Tibial artery (tissue), 4 donors: ENCODE measurements around the gene A4GNT.

ENCODE experiments used
- DNase-seq, 2 donors: peaks; one replicate each; pipeline ENCODE4 v3.0.0-alpha.2; 2019
- H3K27ac ChIP-seq, 2 donors: fragments of 200-600 bp; sonication (generic) in 1 of 2; 1 replicate in 1 of 2; 2 replicates in 1 of 2; pipeline ENCODE4 v1.5.1; 2018 to 2019; ENCODE audit warnings: mild to moderate bottlenecking in 1 of 2
- H3K27me3 ChIP-seq, 2 donors: fragments of 200-600 bp; sonication (generic) in 1 of 2; one replicate each; pipeline versions ENCODE4 v1.5.1 to v1.6.0; 2016 to 2019
- H3K36me3 ChIP-seq, 3 donors: fragments of 200-600 bp; sonication (generic) in 2 of 3; one replicate each; pipeline ENCODE4 v1.5.1; 2016 to 2019; ENCODE audit warnings: mild to moderate bottlenecking in 2 of 3
- H3K4me1 ChIP-seq, 4 donors: fragments of 200-600 bp; sonication (generic) in 2 of 4; 1 replicate in 3 of 4; 2 replicates in 1 of 4; pipeline ENCODE4 v1.5.1; 2016 to 2019
- H3K4me3 ChIP-seq, 2 donors: fragments of 200-600 bp; sonication (generic) in 1 of 2; 1 replicate in 1 of 2; 2 replicates in 1 of 2; pipeline ENCODE4 v1.5.1; 2018 to 2019; ENCODE audit warnings: mild to moderate bottlenecking in 2 of 2
- H3K9me3 ChIP-seq, 3 donors: fragments of 200-600 bp; sonication (generic) in 1 of 3; one replicate each; pipeline ENCODE4 v1.5.1; 2016 to 2019
- intact Hi-C: fragments of 100-400 bp; cut with DNase I; formaldehyde crosslinking; loops from one replicate; pipeline ENCODE4 v1.15.0; 2023; ENCODE audit warnings: low total_unique reads
- TF ChIP-seq, protein P1 (sequence below), 2 experiments: fragments of 200-600 bp in 1 of 2; fragments of 450-650 bp in 1 of 2; IDR thresholded peaks; one replicate each; pipeline ENCODE4 v1.5.1; 2017 to 2019; ENCODE audit warnings: antibody characterized with exemption in 2 of 2, mild to moderate bottlenecking in 1 of 2, moderate library complexity in 1 of 2

The A4GNT gene

DNA sequence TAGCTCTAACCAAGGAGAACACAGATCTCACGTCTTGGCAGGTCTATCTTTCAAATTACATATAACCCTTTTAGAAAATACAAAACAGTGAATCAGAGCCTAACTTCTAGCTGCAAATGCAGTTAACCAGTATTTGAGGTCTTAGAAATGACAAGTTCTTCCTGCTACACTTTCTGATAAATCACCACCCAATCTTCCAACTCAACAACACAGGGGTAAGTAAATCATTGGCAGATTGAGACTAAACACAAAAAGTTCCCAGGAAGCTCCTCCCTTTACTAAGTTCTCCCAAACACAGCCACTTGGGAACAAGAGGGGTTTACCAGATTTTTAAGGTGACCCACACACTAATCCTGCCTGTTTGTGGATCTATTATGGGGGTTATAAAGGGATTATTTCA, at the start of gene A4GNT:
Gene A4GNT, minus strand, starts transcription at position 152 of the 400 bp plus-strand sequence. CDS start 1,134 bp downstream, outside the sequence.
- H3K36me3 ChIP-seq, result no peaks in the 10 kb centered on the region
- H3K4me3 ChIP-seq, result no peak within 1 kb of the TSS
- intact Hi-C loops, result no loop called here
- H3K27ac ChIP-seq, result no peak within 1 kb of the TSS
- TF ChIP-seq, protein P1, sequence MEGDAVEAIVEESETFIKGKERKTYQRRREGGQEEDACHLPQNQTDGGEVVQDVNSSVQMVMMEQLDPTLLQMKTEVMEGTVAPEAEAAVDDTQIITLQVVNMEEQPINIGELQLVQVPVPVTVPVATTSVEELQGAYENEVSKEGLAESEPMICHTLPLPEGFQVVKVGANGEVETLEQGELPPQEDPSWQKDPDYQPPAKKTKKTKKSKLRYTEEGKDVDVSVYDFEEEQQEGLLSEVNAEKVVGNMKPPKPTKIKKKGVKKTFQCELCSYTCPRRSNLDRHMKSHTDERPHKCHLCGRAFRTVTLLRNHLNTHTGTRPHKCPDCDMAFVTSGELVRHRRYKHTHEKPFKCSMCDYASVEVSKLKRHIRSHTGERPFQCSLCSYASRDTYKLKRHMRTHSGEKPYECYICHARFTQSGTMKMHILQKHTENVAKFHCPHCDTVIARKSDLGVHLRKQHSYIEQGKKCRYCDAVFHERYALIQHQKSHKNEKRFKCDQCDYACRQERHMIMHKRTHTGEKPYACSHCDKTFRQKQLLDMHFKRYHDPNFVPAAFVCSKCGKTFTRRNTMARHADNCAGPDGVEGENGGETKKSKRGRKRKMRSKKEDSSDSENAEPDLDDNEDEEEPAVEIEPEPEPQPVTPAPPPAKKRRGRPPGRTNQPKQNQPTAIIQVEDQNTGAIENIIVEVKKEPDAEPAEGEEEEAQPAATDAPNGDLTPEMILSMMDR (IDR thresholded peaks at IDR 0.05), result no peak
- no peak for DNase-seq
- no peaks in the 10 kb centered on the region for H3K27me3 ChIP-seq
- no peaks in the 10 kb centered on the region for H3K4me1 ChIP-seq
- H3K9me3 ChIP-seq, result no peaks in the 10 kb centered on the region

DNA sequence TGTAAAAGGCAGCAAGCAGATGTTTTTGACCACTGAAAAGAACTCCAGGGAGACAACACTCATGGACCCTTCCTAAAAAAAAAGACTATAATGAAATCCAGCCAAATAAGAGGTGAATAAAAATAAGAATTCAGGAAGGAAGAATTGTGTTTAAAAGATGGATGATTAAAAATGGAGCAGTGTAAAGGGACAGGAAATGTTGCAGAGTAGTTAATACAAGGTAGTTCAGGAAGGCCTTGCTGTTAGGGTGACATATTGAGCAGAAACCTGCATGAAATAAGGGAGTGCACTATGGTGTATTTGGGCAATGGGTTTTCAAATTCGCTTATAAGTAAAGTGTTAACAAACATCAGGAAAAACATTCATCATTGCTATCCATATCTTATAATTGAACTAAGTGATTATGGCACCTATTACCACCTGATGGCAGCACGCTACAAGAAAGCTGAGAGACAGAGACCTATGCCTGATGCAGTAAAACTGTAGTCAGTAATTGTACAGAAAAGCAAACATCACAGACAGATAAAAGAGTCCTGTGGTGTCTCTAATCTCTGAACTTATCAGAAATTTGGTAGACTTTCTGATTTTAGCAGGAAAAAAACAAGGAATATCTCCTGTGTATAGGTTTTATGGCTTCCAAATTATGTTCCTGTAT, 48.3 kb upstream of the A4GNT start:
- intact Hi-C loops, result loop anchor here (1.0 kb wide), 1 partner anchor 44 kb away; no protein-coding TSS in a partner anchor
- no peak for DNase-seq
- Histone ChIP-seq H3K4me1 (peaks cover 0 to under 1% (median 0%) of the 10 kb centered on the region in 4 donors), H3K4me3 (no peak overlapping the region), H3K9me3 (no peaks in the 10 kb centered on the region), H3K27ac (no peak overlapping the region), H3K27me3 (no peaks in the 10 kb centered on the region), H3K36me3 (no peaks in the 10 kb centered on the region)
- TF ChIP-seq, protein P1 (IDR thresholded peaks at IDR 0.05), result no peak

DNA sequence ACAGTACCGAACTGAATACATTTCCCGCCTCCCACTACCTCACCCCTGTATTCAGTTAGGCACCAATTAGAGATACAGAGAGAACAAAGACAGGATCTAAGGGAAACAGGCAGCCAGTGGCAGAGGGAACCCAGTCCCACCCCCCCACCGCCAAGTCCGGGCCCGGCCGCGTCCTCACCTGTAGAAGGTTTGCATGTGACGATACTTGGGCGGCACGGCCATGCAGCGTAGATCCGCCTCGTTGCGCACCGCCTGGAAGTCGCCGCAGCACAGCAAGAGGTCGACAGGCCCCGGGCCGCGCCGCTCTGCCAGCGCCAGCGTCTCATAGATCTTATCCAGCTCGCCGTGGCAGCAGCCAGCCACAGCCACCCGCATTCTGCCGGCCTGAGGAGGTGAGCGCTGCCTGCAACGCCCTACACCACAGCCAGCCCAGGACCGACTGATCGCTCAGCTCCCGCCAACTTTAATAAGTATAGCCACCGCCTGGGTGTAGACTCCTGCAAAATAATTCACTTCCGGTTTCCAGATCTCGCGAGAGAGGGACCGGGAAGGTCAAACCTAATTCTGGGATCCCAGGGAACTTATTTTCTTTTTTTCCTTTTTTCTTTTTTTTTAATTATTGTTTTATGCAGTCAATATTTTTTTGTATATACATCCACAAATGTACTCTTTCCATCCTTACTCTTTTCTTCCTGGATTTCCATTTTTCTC, 42.4 kb upstream of the A4GNT start, which contains the start of gene DBR1:
Gene DBR1, minus strand, starts transcription at position 501 of the 711 bp plus-strand sequence. Its CDS starts 126 bp downstream, at position 375.
- intact Hi-C loops, result no loop called here
- Histone ChIP-seq H3K27me3 (no peaks in the 10 kb centered on the region), H3K9me3 (no peaks in the 10 kb centered on the region), H3K4me1 (peaks cover 0 to 24% (median 10%) of the 10 kb centered on the region in 4 donors), H3K27ac (peak within 1 kb of the TSS; percentile 80 to 88), H3K4me3 (peak within 1 kb of the TSS; percentile 71 to 90), H3K36me3 (peaks cover under 1 to 18% (median 6%) of the 10 kb centered on the region in 3 donors)
- TF ChIP-seq, protein P1 (IDR thresholded peaks at IDR 0.05), result no peak
- peak; percentile 80 to 84 for DNase-seq

DNA sequence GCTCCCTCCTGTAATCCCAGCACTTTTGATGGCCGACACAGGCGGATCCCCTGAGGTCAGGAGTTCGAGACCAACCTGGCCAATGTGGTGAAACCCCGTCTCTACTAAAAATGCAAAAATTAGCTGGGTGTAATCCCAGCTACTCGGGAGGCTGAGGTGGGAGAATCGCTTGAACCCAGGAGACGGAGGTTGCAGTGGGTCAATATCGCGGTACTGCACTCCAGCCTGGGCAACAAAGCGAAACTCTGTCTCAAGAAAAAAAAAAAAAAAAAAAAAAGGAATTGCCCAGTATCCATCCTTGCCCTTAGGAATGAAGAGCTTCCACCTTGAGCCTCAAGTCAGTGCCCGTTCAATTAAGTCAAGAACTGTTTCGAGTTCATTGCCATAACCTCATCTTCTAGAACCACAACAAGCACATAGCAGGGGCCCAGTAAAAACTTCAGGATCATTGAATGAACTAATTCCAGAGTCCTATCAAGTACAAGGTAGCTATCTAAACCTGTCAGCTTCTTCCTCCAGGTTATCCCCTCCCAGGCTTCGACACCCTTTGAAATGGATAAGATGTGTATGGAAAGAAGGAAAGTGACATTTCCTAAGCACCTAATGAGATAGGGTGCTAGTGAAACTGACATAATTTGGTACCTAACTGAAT, 41.7 kb upstream of the A4GNT start:
- intact Hi-C loops, result no loop called here
- Histone ChIP-seq H3K4me1 (peaks cover 0 to 24% (median 10%) of the 10 kb centered on the region in 4 donors), H3K36me3 (peaks cover 3 to 25% (median 10%) of the 10 kb centered on the region in 3 donors), H3K9me3 (no peaks in the 10 kb centered on the region), H3K27ac (peak overlapping the region; percentile 80 to 88), H3K27me3 (no peaks in the 10 kb centered on the region), H3K4me3 (peak overlapping the region; percentile 71 to 90)
- DNase-seq, result no peak
- TF ChIP-seq, protein P1 (IDR thresholded peaks at IDR 0.05), result no peak

DNA sequence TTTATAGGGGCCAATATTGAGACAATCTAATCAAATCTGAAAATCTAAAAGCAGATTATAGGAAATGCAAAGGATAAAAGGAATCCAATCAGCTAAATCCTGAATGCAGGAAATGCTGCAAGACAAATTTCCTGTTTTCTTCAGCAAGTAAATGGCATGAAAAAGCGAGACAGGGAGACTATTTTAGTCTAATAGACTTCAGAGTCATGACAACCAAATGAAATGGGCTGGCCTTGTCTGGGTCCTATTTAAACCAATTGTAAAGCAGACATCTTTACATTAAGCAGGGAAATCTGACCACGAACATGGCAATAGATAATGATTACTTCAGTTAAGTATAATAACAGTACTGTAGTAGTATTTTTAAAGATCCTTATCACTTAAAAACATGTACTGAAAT, 40.4 kb upstream of the A4GNT start:
- no peak overlapping the region for H3K27ac ChIP-seq
- no peak for DNase-seq
- no peak overlapping the region for H3K4me3 ChIP-seq
- TF ChIP-seq, protein P1 (IDR thresholded peaks at IDR 0.05), result no peak
- H3K9me3 ChIP-seq, result no peaks in the 10 kb centered on the region
- intact Hi-C loops, result no loop called here
- peaks cover 0 to 24% (median 10%) of the 10 kb centered on the region in 4 donors for H3K4me1 ChIP-seq
- H3K36me3 ChIP-seq, result peaks cover 6 to 37% (median 16%) of the 10 kb centered on the region in 3 donors
- H3K27me3 ChIP-seq, result no peaks in the 10 kb centered on the region
